Measurements from ENCODE around the gene SLC39A1.
"Not testable (repeated sequence)": the region's sequence is repeated elsewhere in the genome, so short reads cannot be mapped to it uniquely, and the experiment has no call there.

The SLC39A1 gene

GRCh38 chr1:153963030-153963849, at the start of gene SLC39A1:
Gene SLC39A1 (minus strand): TSS chr1:153963537. CDS start chr1:153962715, 822 bp downstream.
- DNase-seq (ENCODE audit: low read depth) = peak; percentile 85

DNA sequence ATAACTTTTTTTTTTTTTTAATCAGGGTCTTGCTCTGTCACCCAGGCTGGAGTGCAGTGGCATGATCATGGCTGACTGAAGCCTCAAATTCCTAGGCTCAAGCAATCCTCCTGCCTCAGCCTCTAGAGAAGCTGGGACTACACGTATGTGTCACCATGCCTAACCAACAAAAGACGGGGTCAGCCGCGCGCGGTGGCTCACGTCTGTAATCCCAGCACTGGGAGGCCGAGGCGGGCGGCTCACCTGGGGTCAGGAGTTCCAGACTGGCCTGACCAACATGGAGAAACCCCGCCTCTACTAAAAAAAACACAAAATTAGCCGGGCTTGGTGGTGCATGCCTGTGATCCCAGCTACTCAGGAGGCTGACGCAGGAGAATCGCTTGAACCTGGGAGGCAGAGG, 49.2 kb upstream of the SLC39A1 start:
- not testable (repeated sequence) for DNase-seq (ENCODE audit: low read depth)

- DNase-seq (ENCODE audit: low read depth) = no peak
Observed at GRCh38 chr1:154012129-154012528, 48.8 kb upstream of the SLC39A1 start.

DNA sequence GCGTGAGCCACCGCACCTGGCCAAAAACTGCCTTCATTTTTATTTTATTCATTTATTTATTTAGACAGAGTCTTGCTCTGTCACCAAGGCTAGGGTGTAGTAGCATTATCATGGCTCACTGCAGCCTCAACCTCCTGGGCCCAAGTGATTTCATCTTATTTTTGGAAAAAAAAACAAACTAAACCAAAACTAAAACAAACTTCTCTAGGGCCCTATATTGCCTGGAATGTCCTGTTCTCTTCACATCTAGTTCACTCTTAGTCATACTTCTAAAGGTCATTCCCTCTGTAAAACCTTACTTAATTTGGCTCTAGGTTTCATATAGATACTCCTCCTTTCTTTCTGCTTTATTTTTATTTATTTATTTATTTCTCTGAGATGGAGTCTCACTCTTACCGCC, 42.8 kb upstream of the SLC39A1 start:
- DNase-seq (ENCODE audit: low read depth) = no peak

DNA sequence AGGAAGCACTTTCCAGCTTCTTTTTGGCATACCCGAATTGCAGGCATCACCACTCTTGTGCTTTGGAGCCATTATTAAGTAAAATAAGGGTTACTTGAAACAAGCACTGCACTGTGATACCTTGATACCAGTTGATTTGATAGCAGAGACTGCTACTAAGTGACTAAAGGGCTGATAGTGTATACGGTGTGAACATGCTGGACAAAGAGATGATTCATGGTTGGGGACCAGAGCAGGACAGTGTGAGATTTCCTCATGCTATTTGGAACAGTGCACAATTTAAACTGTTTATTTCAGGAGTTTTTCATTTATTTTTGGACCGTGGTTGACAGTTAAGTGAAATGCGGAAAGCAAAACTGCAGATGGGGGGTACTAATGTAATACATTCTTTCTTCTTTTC, 37.1 kb upstream of the SLC39A1 start:
- no peak for DNase-seq (ENCODE audit: low read depth)

GRCh38 chr1:153996882-153997281, 33.5 kb upstream of the SLC39A1 start:
- not testable (repeated sequence) for DNase-seq (ENCODE audit: low read depth)

DNA sequence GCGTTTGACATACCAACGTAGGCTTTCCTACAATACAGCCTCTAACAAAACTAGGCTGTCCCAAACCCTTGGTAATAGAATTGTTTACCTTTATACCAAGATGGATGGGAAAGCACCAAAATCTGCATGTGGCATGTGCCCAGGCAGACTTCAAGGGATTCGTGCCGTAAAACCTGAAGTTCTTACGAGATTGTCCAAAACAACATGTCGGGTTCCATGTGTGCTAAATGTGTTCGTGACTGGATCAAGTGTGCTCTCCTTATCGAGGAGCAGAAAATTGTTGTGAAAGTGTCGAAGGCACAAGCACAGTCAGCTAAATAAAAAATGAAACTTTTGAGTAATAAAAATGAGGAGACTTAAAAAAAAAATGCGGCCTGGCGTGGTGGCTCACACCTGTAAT, 32.3 kb upstream of the SLC39A1 start:
- DNase-seq (ENCODE audit: low read depth) = no peak

GRCh38 chr1:153995202-153995601, 31.9 kb upstream of the SLC39A1 start:
- DNase-seq (ENCODE audit: low read depth) = no peak

DNA sequence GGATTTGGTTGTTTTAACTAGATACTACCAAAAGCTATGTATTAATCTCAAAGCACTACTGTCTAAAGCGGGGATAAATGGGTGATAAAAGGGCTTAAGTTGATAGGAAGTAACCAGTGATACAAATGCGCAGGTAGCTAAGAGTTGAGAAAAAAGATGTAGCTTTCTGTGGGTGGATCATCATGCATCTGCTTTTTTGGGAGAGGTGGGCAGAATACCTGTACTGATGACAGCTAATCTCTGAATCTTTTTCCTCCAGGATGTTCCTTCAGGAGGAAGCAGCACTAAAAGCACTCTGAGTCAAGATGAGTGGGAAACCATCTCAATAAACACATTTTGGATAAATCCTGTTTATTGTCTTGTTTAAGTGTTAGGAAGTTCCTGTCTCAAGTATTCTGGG, 28.5 kb upstream of the SLC39A1 start:
- no peak for DNase-seq (ENCODE audit: low read depth)

DNA sequence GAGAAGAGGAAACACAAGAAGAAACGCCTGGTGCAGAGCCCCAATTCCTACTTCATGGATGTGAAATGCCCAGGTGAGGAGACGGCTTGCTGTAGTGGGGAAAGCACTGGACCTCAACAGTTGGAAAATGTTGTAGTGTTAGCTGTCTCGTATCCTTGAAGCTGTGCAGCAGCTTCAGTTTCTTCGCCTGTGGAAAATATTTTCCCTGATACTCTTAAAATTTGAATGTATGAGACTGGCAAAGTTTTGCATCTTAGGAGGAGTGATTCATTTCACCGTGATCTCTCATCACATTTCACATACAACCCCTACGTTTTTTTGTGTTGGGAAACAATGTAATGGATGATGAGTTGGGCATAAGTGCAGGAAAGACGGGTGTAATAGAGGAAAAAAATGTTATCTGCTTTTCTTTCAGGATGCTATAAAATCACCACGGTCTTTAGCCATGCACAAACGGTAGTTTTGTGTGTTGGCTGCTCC, 27.9 kb upstream of the SLC39A1 start:
- DNase-seq (ENCODE audit: low read depth) = no peak

- peak; percentile 75 for DNase-seq (ENCODE audit: low read depth)
Observed at GRCh38 chr1:153990468-153991150, 27.3 kb upstream of the SLC39A1 start, which contains the start of gene RPS27. Gene RPS27 (plus strand): TSS chr1:153990762. CDS start chr1:153990797, 35 bp downstream.

DNA sequence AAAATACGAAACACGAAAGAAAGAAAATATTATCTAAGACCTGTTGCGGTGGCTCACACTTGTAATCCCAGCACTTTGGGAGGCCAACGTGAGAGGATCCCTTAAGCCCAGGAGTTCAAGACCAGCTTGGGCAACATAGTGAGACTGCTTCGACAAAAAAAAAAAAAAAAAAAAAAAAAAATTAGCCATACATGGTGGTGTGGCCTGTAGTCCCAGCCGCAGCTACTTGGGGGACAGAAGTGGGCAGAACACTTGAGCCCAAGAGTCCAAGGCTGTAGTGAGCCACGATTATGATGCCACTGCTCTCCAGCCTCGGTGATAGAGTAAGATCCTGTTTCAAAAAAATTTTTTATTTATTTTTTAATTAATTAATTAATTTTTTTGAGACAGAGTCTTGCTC, 24.3 kb upstream of the SLC39A1 start:
- no peak for DNase-seq (ENCODE audit: low read depth)

- no peak for DNase-seq (ENCODE audit: low read depth)
Observed at GRCh38 chr1:153985941-153986761, 22.8 kb upstream of the SLC39A1 start, which contains the start of gene RAB13. Gene RAB13 (minus strand): TSS chr1:153986339. CDS start chr1:153986236, 103 bp downstream.

GRCh38 chr1:153985341-153985912, 22.1 kb upstream of the SLC39A1 start:
- DNase-seq (ENCODE audit: low read depth) = no peak

- DNase-seq (ENCODE audit: low read depth) = no peak
Observed at GRCh38 chr1:153984123-153984894, 21.0 kb upstream of the SLC39A1 start.

GRCh38 chr1:153981735-153982134, 18.4 kb upstream of the SLC39A1 start:
- not testable (repeated sequence) for DNase-seq (ENCODE audit: low read depth)

DNA sequence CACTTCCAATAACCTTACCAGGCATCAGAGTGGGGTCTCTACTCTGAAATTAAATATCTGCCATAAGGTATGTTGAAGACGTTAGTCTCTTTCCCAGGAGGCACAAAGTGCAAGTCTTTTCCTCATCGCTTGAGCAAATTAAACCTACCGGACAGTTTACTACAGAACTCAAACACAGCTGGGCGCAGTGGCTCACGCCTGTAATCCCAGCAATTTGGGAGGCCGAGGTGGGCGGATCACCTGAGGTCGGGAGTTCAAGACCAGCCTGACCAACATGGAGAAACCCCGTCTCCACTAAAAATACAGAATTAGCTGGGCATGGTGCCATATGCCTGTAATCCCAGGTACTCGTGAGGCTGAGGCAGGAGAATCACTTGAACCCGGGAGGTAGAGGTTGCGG, 15.8 kb upstream of the SLC39A1 start:
- not testable (repeated sequence) for DNase-seq (ENCODE audit: low read depth)

DNA sequence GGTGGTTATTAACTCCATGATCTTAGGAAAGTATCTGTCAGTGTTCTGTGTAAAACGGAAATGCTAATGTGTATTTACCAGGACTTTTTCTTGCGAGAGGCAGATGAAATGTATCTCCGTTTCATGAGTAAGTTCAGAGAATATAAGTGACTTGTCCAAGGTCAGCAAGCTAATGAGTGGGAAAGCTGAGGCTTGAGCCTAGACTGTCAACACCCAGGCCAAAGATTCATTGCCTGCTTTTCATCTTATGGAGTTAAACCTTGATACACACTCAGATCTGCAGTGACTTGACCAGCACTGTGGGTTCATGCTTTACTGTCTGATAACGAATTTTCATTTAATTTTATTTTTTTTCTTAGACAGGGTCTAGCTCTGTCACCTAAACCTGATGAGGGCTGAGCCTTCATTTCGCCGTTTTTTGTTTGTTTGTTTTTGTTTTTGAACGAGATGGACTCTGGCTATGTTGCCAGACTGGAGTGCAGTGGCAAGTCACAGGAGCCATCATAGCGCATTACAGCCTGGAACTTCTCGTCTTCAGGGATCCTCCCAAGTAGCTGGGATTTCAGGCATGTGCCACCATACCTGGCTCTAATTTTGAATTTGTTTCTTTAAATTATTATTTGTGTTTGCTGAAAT, 15.1 kb upstream of the SLC39A1 start:
- no peak for DNase-seq (ENCODE audit: low read depth)

DNA sequence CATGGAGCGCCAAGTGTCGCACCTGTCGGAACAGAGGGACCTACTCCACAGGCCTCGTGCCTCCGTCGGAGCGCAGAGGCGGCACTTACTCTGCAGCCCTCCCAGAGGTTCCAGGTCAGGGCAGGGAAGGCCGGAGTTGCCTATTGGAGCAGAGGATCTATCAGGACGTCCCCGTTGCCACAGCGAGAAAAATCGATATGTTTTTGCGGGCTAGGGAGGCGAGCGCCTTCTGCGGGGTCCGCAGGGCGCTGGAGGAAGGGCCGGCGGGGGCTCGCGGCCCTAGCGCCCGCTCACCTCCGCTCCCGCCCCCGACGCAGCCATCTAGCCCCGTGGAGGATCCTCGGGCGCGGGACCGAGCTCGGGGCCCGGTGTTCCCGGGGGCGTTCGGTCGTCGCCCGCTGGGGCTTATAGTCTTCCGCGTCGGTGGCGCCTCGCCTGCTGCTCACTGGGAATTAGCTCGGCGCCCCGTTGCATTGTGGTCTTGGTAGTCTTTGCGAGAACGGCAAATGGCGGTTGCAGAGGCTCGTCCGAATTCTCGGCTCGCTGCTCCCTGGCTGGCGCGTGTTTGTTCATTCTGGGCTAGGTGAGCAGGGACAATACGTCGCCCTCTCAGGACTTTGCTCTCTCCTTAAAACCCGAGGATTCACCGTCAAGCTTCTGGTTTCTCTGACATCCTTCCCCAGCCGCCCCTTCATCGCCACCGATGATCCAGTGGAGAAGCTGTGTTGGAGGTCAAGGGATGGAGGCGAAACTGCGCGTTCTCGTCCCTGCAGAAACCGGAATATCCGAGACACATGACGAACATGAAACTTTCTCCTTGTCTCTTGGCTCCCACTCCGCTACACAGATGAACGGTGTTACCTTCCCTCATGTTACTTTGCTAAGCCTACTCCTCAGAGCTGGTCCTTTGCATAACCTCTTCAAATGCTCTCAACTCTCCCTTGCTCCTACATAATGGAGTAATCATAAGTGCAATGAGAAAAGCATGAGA, 14.2 kb upstream of the SLC39A1 start, which contains the start of gene JTB:
Gene JTB, minus strand, starts transcription at position 425 of the 991 bp plus-strand sequence. Its CDS starts 422 bp downstream, at position 3.
- DNase-seq (ENCODE audit: low read depth) = peak; percentile 73
